ENCODE results near the gene LCMT2.
"Not testable (repeated sequence)": the region's sequence is repeated elsewhere in the genome, so short reads cannot be mapped to it uniquely, and the experiment has no call there.

Gene LCMT2

DNA sequence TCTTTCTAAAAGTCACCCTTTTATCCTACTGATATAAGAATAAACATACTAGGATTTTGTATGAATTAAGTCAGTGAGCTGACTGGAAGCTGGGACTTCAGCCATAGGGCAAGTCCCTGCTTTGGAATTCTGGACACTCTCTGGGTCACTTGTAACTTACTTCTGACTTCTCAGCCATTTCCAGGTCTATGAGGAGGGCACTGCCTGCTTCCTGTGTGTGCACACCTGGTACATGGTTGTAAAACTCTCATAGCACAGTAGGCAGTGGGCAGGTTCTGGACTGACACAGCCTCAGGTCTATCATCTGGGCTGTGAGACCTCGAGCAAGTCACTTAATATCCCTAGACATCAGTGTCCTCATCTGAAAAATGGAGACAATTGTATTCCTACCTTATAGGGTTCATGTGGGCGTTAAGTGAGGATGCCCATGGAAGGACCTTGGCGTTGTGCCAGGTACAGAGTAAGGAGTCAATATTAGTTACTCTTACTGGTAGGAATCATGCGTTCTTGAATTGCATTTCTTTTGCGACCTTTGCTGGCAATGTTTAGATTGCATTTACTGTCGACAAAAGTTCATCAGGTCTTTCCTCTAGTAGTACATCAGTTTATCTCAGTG lies 36.2 kb downstream of the LCMT2 start:
- TF ChIP-seq CTCF (IDR thresholded peaks at IDR 0.05; ENCODE audit: borderline replicate concordance, control extremely low read depth, extremely low read depth, insufficient read depth, missing control alignments), result no peak
- in situ Hi-C loops (cut with MboI; ENCODE audit: low sequenced_read_pairs, unreplicated experiment), result no loop called here
- DNase-seq (ENCODE audit: low spot score), result no peak

GRCh38 chr15:43293432-43293831 lies 36.9 kb downstream of the LCMT2 start:
- no peak for DNase-seq (ENCODE audit: low spot score)
- no peak for TF ChIP-seq CTCF (IDR thresholded peaks at IDR 0.05; ENCODE audit: borderline replicate concordance, control extremely low read depth, extremely low read depth, insufficient read depth, missing control alignments)
- in situ Hi-C loops (cut with MboI; ENCODE audit: low sequenced_read_pairs, unreplicated experiment), result no loop called here

DNA sequence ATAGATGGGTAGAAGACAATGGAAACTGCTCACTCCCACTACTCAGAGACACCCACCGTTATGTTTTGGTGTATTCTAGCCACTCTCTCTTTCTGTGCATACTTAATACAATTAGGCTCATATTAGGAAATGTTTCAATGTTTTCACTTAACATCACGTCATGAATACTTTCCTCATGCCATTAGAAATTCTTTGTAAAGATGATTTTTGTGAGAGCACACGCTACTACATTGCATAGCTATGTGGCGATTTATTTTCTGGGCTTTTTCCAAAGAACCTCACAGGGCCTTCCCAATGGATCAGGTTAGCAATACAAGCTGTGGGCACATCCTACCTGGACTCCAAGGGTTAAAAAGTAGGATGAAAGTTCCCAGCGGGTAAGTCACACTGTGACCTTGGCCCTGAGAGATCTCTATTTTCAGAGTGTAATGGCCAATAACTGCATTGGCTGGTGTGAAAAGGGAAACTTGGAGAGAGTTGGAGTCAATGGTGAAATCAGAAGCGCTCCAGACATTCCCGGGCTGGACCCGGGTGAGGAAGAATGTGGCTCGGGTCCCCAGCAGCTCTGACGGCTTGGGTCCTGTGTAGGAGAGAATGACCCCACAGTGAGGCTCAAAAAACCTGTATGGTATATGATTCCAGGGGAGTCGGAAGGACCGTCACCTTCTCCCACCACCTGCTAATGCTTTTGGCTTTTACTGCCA lies 37.8 kb downstream of the LCMT2 start:
- in situ Hi-C loops (cut with MboI; ENCODE audit: low sequenced_read_pairs, unreplicated experiment), result no loop called here
- TF ChIP-seq CTCF (IDR thresholded peaks at IDR 0.05; ENCODE audit: borderline replicate concordance, control extremely low read depth, extremely low read depth, insufficient read depth, missing control alignments), result no peak
- no peak for DNase-seq (ENCODE audit: low spot score)

- in situ Hi-C loops (cut with MboI; ENCODE audit: low sequenced_read_pairs, unreplicated experiment); DNase-seq (ENCODE audit: low spot score): not testable (repeated sequence)
These were observed 40.7 kb downstream of the LCMT2 start for GRCh38 chr15:43289656-43290055.

- DNase-seq (ENCODE audit: low spot score), result no peak
- in situ Hi-C loops (cut with MboI; ENCODE audit: low sequenced_read_pairs, unreplicated experiment), result no loop called here
- TF ChIP-seq CTCF (IDR thresholded peaks at IDR 0.05; ENCODE audit: borderline replicate concordance, control extremely low read depth, extremely low read depth, insufficient read depth, missing control alignments), result no peak
These were observed 43.1 kb downstream of the LCMT2 start for GRCh38 chr15:43287254-43287653.

GRCh38 chr15:43286074-43286473 lies 44.3 kb downstream of the LCMT2 start:
- in situ Hi-C loops (cut with MboI; ENCODE audit: low sequenced_read_pairs, unreplicated experiment), result no loop called here
- DNase-seq (ENCODE audit: low spot score), result no peak
- no peak for TF ChIP-seq CTCF (IDR thresholded peaks at IDR 0.05; ENCODE audit: borderline replicate concordance, control extremely low read depth, extremely low read depth, insufficient read depth, missing control alignments)

- TF ChIP-seq CTCF (IDR thresholded peaks at IDR 0.05; ENCODE audit: borderline replicate concordance, control extremely low read depth, extremely low read depth, insufficient read depth, missing control alignments), result peak; percentile 62
- DNase-seq (ENCODE audit: low spot score), result peak; percentile 86
- in situ Hi-C loops (cut with MboI; ENCODE audit: low sequenced_read_pairs, unreplicated experiment), result no loop called here
These were observed 44.8 kb downstream of the LCMT2 start for GRCh38 chr15:43285609-43286037.

Measured in GM13976 (cell line).